MM.1S (cell line): ENCODE results near the gene KCNK2.

ENCODE experiments used
- DNase-seq: peaks from one replicate; pipeline ENCODE4 v3.0.0-alpha.2; 2015
- H2AFZ ChIP-seq: fragments of 300-600 bp; sonication (generic); 2 replicates; pipeline ENCODE4 v1.6.0; 2016; ENCODE audit warnings: antibody characterized with exemption, low read length
- H3F3A ChIP-seq: fragments of 300-600 bp; sonication (generic); 2 replicates; pipeline ENCODE4 v1.6.1; 2016; ENCODE audit warnings: mild to moderate bottlenecking, antibody characterized with exemption, low read length, moderate library complexity, mixed read lengths; ENCODE audit not compliant: insufficient read depth
- H3K27ac ChIP-seq: fragments of 300-600 bp; sonication (generic); 2 replicates; pipeline ENCODE4 v1.5.1; 2016; ENCODE audit warnings: mild to moderate bottlenecking, low read length
- H3K27me3 ChIP-seq: fragments of 300-600 bp; sonication (generic); replicated peaks from 2 replicates; pipeline ENCODE4 v1.6.0; 2016; ENCODE audit warnings: low read length; ENCODE audit not compliant: insufficient read depth
- H3K36me3 ChIP-seq: fragments of 300-600 bp; sonication (generic); replicated peaks from 2 replicates; pipeline ENCODE4 v1.6.1; 2016; ENCODE audit warnings: mild to moderate bottlenecking, low read length, mixed read lengths; ENCODE audit not compliant: insufficient read depth
- H3K4me1 ChIP-seq: fragments of 300-600 bp; sonication (generic); 2 replicates; pipeline ENCODE4 v1.6.1; 2016; ENCODE audit warnings: low read length, mixed read lengths
- H3K4me2 ChIP-seq: fragments of 300-600 bp; sonication (generic); 2 replicates; pipeline ENCODE4 v1.6.0; 2016; ENCODE audit warnings: low read depth, low read length
- H3K4me3 ChIP-seq: fragments of 300-600 bp; sonication (generic); 2 replicates; pipeline ENCODE4 v1.5.1; 2016; ENCODE audit warnings: low read length, mixed read lengths
- H3K79me2 ChIP-seq: fragments of 300-600 bp; sonication (generic); 2 replicates; pipeline ENCODE4 v1.6.1; 2016; ENCODE audit warnings: mixed run types, low read length, mixed read lengths
- H3K9ac ChIP-seq: fragments of 300-600 bp; sonication (generic); 2 replicates; pipeline ENCODE4 v1.6.1; 2016; ENCODE audit warnings: low read length, mixed read lengths
- H3K9me2 ChIP-seq: fragments of 300-600 bp; sonication (generic); replicated peaks from 2 replicates; pipeline ENCODE4 v1.6.1; 2016; ENCODE audit warnings: mild to moderate bottlenecking, low read length, mixed read lengths; ENCODE audit not compliant: insufficient read depth
- H3K9me3 ChIP-seq: fragments of 300-600 bp; sonication (generic); replicated peaks from 2 replicates; pipeline ENCODE4 v1.6.1; 2016; ENCODE audit warnings: mild to moderate bottlenecking, low read length, mixed read lengths; ENCODE audit not compliant: insufficient read depth
- H4K20me1 ChIP-seq: fragments of 300-600 bp; sonication (generic); 2 replicates; pipeline ENCODE4 v1.6.1; 2016; ENCODE audit warnings: mild to moderate bottlenecking, low read length, moderate library complexity, mixed read lengths; ENCODE audit not compliant: insufficient read depth
- CTCF ChIP-seq: fragments of 300-600 bp; sonication (generic); IDR thresholded peaks from 2 replicates; pipeline ENCODE4 v1.5.1; 2016; ENCODE audit warnings: antibody characterized with exemption, low read length, mixed read lengths
- EZH2 ChIP-seq: fragments of 300-600 bp; sonication (generic); optimal IDR thresholded peaks from 2 replicates; pipeline ENCODE3; 2017; ENCODE audit warnings: low read depth, mild to moderate bottlenecking, antibody characterized with exemption, low read length, mixed read lengths
- EZH2phosphoT487 ChIP-seq: fragments of 300-600 bp; sonication (generic); IDR thresholded peaks from 2 replicates; pipeline ENCODE4 v1.6.1; 2018; ENCODE audit warnings: antibody characterized with exemption, low read length

The KCNK2 gene

GRCh38 chr1:215267495-215267894 lies 185.0 kb downstream of the KCNK2 start:
- Histone ChIP-seq H3K4me3 (no peak overlapping the region), H3K9me2 (no peaks in the 10 kb centered on the region)
- no peak for DNase-seq

GRCh38 chr1:215269955-215270354 lies 187.4 kb downstream of the KCNK2 start:
- Histone ChIP-seq H3K79me2 (no peaks in the 10 kb centered on the region), H3F3A (no peaks in the 10 kb centered on the region), H3K4me2 (no peak overlapping the region), H3K27ac (no peak overlapping the region), H3K9me2 (no peaks in the 10 kb centered on the region), H3K36me3 (no peaks in the 10 kb centered on the region), H3K9me3 (no peaks in the 10 kb centered on the region), H2AFZ (no peak overlapping the region), H4K20me1 (no peaks in the 10 kb centered on the region), H3K27me3 (no peaks in the 10 kb centered on the region), H3K9ac (no peak overlapping the region), H3K4me1 (no peaks in the 10 kb centered on the region), H3K4me3 (no peak overlapping the region)
- TF ChIP-seq EZH2phosphoT487, result no peak
- DNase-seq, result no peak

More at GRCh38 chr1:215267495-215267894, 185.0 kb downstream of the KCNK2 start:
- H2AFZ ChIP-seq, result no peak overlapping the region
- no peaks in the 10 kb centered on the region for H3K79me2 ChIP-seq
- no peaks in the 10 kb centered on the region for H3K27me3 ChIP-seq
- H4K20me1 ChIP-seq, result no peaks in the 10 kb centered on the region
- H3F3A ChIP-seq, result no peaks in the 10 kb centered on the region
- no peak overlapping the region for H3K27ac ChIP-seq
- H3K9me3 ChIP-seq, result no peaks in the 10 kb centered on the region
- no peaks in the 10 kb centered on the region for H3K4me1 ChIP-seq
- no peak overlapping the region for H3K4me2 ChIP-seq
- TF ChIP-seq CTCF, result no peak
- TF ChIP-seq EZH2phosphoT487, result no peak
- TF ChIP-seq EZH2, result no peak
- H3K9ac ChIP-seq, result no peak overlapping the region
- no peaks in the 10 kb centered on the region for H3K36me3 ChIP-seq

- no peaks in the 10 kb centered on the region for H4K20me1 ChIP-seq
- DNase-seq, result no peak
- no peak overlapping the region for H3K27ac ChIP-seq
- H3F3A ChIP-seq, result no peaks in the 10 kb centered on the region
- no peaks in the 10 kb centered on the region for H3K27me3 ChIP-seq
- TF ChIP-seq CTCF (no peak), EZH2 (no peak)
- H2AFZ ChIP-seq, result no peak overlapping the region
- H3K9ac ChIP-seq, result no peak overlapping the region
- no peak overlapping the region for H3K4me3 ChIP-seq
- no peak overlapping the region for H3K4me2 ChIP-seq
- no peaks in the 10 kb centered on the region for H3K9me3 ChIP-seq
- no peaks in the 10 kb centered on the region for H3K4me1 ChIP-seq
- no peaks in the 10 kb centered on the region for H3K79me2 ChIP-seq
- H3K36me3 ChIP-seq, result no peaks in the 10 kb centered on the region
- H3K9me2 ChIP-seq, result no peaks in the 10 kb centered on the region
These were observed 191.4 kb downstream of the KCNK2 start for GRCh38 chr1:215273838-215274516.

- H3K9me3 ChIP-seq, result no peaks in the 10 kb centered on the region
- no peaks in the 10 kb centered on the region for H3K9me2 ChIP-seq
- H3F3A ChIP-seq, result no peaks in the 10 kb centered on the region
- no peak overlapping the region for H3K9ac ChIP-seq
- no peak for DNase-seq
- no peak overlapping the region for H3K4me2 ChIP-seq
- no peaks in the 10 kb centered on the region for H3K79me2 ChIP-seq
- H3K27me3 ChIP-seq, result no peaks in the 10 kb centered on the region
- no peaks in the 10 kb centered on the region for H3K4me1 ChIP-seq
- H2AFZ ChIP-seq, result no peak overlapping the region
- no peak overlapping the region for H3K27ac ChIP-seq
- H4K20me1 ChIP-seq, result no peaks in the 10 kb centered on the region
- TF ChIP-seq EZH2phosphoT487, result no peak
- no peak for TF ChIP-seq EZH2
- H3K4me3 ChIP-seq, result no peak overlapping the region
- H3K36me3 ChIP-seq, result no peaks in the 10 kb centered on the region
These were observed 194.0 kb downstream of the KCNK2 start for GRCh38 chr1:215276582-215276981.
